LNCAP (cell line): ENCODE measurements around the gene SLC50A1.

Source experiments
- TF ChIP-seq, protein P1 (sequence below): fragments of 450-650 bp; IDR thresholded peaks from 2 replicates; pipeline ENCODE4 v1.5.1; 2017; ENCODE audit warnings: mild to moderate bottlenecking

The SLC50A1 gene

DNA sequence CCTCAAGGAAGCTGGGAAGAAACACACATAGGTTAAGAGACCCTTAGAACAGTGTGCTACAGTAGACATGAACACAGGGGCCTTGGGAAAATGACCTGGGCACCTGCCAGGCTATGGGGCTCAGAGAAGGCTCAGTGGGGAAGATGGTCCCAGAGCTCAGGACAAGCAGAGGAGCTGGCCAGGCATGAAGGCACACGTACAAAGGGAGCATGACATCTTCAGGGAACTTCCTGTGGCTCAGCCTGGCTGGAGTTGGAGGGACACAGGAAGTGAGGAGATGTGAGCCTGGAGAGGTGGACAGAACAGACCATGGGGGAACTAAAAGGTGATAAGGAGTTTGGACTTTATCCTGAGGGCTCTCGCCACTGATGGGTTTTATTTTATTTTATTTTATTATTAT, 3.8 kb upstream of the SLC50A1 start:
- TF ChIP-seq, protein P1, sequence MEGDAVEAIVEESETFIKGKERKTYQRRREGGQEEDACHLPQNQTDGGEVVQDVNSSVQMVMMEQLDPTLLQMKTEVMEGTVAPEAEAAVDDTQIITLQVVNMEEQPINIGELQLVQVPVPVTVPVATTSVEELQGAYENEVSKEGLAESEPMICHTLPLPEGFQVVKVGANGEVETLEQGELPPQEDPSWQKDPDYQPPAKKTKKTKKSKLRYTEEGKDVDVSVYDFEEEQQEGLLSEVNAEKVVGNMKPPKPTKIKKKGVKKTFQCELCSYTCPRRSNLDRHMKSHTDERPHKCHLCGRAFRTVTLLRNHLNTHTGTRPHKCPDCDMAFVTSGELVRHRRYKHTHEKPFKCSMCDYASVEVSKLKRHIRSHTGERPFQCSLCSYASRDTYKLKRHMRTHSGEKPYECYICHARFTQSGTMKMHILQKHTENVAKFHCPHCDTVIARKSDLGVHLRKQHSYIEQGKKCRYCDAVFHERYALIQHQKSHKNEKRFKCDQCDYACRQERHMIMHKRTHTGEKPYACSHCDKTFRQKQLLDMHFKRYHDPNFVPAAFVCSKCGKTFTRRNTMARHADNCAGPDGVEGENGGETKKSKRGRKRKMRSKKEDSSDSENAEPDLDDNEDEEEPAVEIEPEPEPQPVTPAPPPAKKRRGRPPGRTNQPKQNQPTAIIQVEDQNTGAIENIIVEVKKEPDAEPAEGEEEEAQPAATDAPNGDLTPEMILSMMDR = no peak

DNA sequence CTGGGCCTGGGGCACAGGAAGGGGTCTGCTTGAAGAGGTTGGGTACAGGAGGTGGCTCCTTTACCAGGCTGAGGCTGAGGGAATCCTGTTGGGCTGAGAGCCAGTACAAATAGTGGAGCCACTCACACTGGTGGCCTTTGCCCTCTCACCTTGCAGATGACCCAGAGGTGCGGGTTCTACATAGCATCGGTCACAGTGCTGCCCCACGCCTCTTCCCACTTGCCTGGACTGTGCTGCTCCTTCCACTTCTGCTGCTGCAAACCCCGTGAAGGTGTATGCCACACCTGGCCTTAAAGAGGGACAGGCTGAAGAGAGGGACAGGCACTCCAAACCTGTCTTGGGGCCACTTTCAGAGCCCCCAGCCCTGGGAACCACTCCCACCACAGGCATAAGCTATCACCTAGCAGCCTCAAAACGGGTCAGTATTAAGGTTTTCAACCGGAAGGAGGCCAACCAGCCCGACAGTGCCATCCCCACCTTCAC, 1.8 kb upstream of the SLC50A1 start:
- TF ChIP-seq, protein P1 = no peak

DNA sequence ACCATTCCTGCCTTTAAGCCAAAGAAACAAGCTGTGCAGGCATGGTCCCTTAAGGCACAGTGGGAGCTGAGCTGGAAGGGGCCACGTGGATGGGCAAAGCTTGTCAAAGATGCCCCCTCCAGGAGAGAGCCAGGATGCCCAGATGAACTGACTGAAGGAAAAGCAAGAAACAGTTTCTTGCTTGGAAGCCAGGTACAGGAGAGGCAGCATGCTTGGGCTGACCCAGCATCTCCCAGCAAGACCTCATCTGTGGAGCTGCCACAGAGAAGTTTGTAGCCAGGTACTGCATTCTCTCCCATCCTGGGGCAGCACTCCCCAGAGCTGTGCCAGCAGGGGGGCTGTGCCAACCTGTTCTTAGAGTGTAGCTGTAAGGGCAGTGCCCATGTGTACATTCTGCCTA, 1.3 kb upstream of the SLC50A1 start:
- TF ChIP-seq, protein P1 = no peak

DNA sequence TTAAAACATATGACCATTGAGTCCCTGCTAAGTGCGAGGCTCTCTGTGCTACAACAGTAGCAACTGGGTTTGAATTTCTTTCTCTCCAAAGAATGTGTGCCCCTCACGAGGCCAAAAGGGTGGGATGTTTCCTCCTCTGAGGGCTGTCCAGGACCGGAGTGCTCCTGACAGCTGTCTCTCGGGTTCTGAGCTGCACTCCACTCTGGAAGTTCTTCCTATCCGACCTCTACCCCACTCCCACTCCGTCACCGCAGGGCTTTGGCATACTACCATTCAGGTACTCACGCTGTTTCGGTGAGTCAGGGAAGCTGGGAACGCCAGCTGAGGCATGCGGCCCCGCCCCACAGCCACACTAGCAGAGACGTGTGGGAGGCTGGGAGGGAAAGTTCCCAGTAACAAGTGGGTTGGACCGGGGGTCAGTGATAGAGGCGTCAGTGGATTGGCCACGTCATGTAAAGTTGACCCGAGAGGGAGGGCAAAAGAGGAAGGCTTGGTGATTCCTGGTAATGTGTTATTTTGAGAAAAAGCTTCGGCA, 705 bp upstream of the SLC50A1 start:
- TF ChIP-seq, protein P1 = no peak

DNA sequence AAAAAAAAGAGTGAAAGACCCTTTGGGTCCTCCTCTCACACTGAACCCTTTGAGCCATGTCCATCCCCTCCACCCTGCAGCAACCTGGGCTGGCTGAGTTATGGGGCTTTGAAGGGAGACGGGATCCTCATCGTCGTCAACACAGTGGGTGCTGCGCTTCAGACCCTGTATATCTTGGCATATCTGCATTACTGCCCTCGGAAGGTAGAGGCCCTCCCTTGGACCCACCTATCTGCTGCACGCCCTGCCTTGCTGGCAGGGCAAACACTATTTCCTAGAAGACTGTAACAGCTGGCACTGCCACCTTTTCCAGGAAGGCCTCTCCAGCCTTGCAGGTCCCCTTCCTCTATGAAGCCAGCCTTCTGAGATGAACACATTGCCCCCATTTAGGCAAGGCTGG, 1.1 kb downstream of the SLC50A1 start:
- TF ChIP-seq, protein P1 = no peak

GRCh38 chr1:155137154-155137949, 1.7 kb downstream of the SLC50A1 start:
- TF ChIP-seq, protein P1 = no peak

GRCh38 chr1:155139895-155140629, 4.4 kb downstream of the SLC50A1 start, which contains the start of gene DPM3:
TSS of gene DPM3 (minus strand) at chr1:155140531. CDS start at chr1:155140240, 291 bp downstream.
- TF ChIP-seq, protein P1 = no peak
